DND-41 (cell line): Measurements from ENCODE around the gene PCSK4.

Source experiments
- CTCF ChIP-seq: IDR thresholded peaks from 2 replicates; pipeline ENCODE4 v1.5.1; 2012; ENCODE audit warnings: borderline replicate concordance, low read length, moderate library complexity, mild to moderate bottlenecking; ENCODE audit not compliant: poor library complexity, severe bottlenecking; ENCODE audit errors: extremely low read depth
- EZH2 ChIP-seq: IDR thresholded peaks from 3 replicates; pipeline ENCODE4 v1.6.1; 2012; ENCODE audit warnings: borderline replicate concordance, low read depth, mild to moderate bottlenecking, moderate library complexity, low read length, inconsistent platforms; ENCODE audit not compliant: severe bottlenecking

- TF ChIP-seq EZH2 (no peak), CTCF (no peak)
Observed at GRCh38 chr19:1473085-1473851, 16.9 kb downstream of the PCSK4 start.
